Progenitor cell of endocrine pancreas (in vitro differentiated cells): ENCODE results near the gene LDLRAD4. TPM values are rescaled to one million over a fixed set of nuclear protein-coding genes. Genes with fewer than 3 reads are reported as not detected.

Source experiments
- DNase-seq: peaks from one replicate; pipeline ENCODE4 v3.0.0; 2021; ENCODE audit warnings: low spot score; ENCODE audit not compliant: unreplicated experiment
- H3K27ac Mint-ChIP-seq: 2 replicates; pipeline ENCODE4 v1.8.0; 2021; ENCODE audit warnings: mild to moderate bottlenecking, moderate library complexity, mixed read lengths
- H3K27me3 Mint-ChIP-seq: 2 replicates; pipeline ENCODE4 v1.8.0; 2021; ENCODE audit warnings: mixed read lengths
- H3K36me3 Mint-ChIP-seq: 2 replicates; pipeline ENCODE4 v1.8.0; 2022; ENCODE audit warnings: mixed read lengths; ENCODE audit not compliant: insufficient read depth
- H3K4me1 Mint-ChIP-seq: 2 replicates; pipeline ENCODE4 v1.8.0; 2021; ENCODE audit warnings: low read depth, mixed read lengths
- H3K4me3 Mint-ChIP-seq: 2 replicates; pipeline ENCODE4 v1.8.0; 2021; ENCODE audit warnings: low read depth, mild to moderate bottlenecking, moderate library complexity, mixed read lengths
- H3K9me3 Mint-ChIP-seq: 2 replicates; pipeline ENCODE4 v1.8.0; 2021; ENCODE audit warnings: low read depth, mixed read lengths
- CTCF ChIP-seq: fragments of 200-600 bp; sonication (generic); IDR thresholded peaks from one replicate; pipeline ENCODE4 v1.5.0; 2021; ENCODE audit warnings: antibody characterized with exemption, mild to moderate bottlenecking; ENCODE audit not compliant: unreplicated experiment
- total RNA-seq: library from RNA; stranded (reverse); gene quantifications from 2 replicates; pipeline ENCODE4 v1.2.1, GENCODE V29; 2021

The LDLRAD4 gene
- total RNA-seq, 1 donor from 2014 or later, result 3.8 TPM

DNA sequence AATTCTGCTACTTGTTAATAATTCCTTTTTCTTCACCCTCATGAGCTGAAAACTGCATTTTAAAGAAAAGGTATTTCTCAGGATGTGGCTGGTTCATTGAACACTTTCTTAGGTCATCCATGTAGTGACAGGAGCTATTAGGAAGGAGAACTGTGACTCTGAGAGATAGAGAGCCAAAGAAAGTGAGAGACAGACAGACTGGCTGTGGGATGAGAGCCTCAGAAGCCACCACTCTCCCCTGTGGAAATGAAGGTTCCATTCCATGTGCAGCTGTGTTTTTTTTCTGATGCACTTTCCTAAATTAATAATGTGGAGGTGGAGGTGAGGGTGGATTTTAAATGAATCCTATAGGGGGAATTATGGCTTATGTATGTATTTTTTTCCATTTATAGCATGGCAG, 394.5 kb downstream of the LDLRAD4 start:
- no peak for TF ChIP-seq CTCF
- no peak for DNase-seq
- Mint-ChIP-seq H3K27me3 (peaks cover 35% of the 10 kb centered on the region), H3K4me1 (no peaks in the 10 kb centered on the region), H3K9me3 (no peaks in the 10 kb centered on the region), H3K36me3 (no peaks in the 10 kb centered on the region), H3K4me3 (no peak overlapping the region), H3K27ac (no peak overlapping the region)

- H3K27me3 Mint-ChIP-seq, result peaks cover 35% of the 10 kb centered on the region
- peak overlapping the region; percentile 45 for H3K27ac Mint-ChIP-seq
- H3K9me3 Mint-ChIP-seq, result no peaks in the 10 kb centered on the region
- DNase-seq, result no peak
- H3K4me1 Mint-ChIP-seq, result peaks cover 1% of the 10 kb centered on the region
- H3K36me3 Mint-ChIP-seq, result no peaks in the 10 kb centered on the region
- H3K4me3 Mint-ChIP-seq, result no peak overlapping the region
- TF ChIP-seq CTCF, result no peak
These were observed 395.3 kb downstream of the LDLRAD4 start for GRCh38 chr18:13613591-13614501.

DNA sequence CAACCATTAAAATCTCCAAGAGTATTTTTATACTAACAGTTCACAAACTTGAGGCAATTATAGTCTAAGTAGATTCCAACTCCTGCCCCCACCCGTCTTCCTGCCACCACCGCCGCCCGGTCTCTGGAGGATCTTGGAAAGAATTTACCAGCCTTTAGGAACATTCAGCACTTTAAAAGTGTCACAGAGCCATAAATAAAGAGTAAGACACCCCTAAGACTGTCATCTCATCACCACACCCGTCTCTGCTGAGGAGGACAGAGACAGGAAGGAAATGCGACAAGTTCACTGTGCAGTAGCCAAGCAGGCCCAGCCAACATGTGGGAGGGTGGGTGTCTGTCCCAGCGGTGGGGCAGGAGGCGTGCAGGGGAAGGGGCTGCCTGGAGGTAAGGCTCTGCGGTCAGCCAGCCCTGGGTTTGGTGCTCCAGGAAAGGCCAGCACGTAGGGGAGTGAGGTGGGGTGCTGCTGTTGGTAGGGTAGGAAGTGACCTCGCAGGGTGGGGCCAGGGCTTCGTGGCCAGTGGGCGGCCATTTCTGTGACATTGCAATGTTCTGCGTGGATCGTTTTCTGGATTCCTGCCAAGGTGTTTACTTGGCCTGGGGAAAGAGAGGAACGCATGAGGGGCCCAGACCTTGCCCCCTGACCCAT, 396.2 kb downstream of the LDLRAD4 start:
- Mint-ChIP-seq H3K9me3 (no peaks in the 10 kb centered on the region), H3K4me3 (no peak overlapping the region)

DNA sequence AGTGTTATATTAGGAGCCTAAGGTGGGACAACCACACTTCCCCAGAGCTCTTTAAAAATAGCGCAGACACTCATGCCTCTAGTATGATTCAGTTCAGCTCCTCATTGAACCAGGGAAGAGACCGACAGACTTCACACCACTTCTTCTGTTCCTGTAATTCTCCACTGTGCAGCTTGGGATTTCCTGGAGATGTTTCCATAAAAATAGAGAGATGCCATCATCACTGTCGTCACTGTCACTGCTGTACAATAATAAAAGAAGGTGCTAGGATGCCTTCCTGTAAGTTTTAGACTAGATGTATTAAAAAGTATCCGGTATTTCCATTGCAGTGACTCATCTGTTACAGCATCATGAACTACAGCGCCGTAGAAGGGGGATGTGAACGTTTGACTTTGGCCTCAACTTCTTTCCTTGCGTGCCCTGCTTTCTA, 396.9 kb downstream of the LDLRAD4 start:
- Mint-ChIP-seq H3K36me3 (no peaks in the 10 kb centered on the region), H3K4me1 (peaks cover 4% of the 10 kb centered on the region), H3K27ac (no peak overlapping the region), H3K9me3 (no peaks in the 10 kb centered on the region), H3K4me3 (no peak overlapping the region), H3K27me3 (peaks cover 35% of the 10 kb centered on the region)
- no peak for DNase-seq
- TF ChIP-seq CTCF, result no peak

More for the DNA sequence above, 396.2 kb downstream of the LDLRAD4 start:
- peaks cover 35% of the 10 kb centered on the region for H3K27me3 Mint-ChIP-seq
- no peak for TF ChIP-seq CTCF
- no peak for DNase-seq
- H3K36me3 Mint-ChIP-seq, result no peaks in the 10 kb centered on the region
- peak overlapping the region; percentile 36 for H3K27ac Mint-ChIP-seq
- H3K4me1 Mint-ChIP-seq, result peaks cover 4% of the 10 kb centered on the region

DNA sequence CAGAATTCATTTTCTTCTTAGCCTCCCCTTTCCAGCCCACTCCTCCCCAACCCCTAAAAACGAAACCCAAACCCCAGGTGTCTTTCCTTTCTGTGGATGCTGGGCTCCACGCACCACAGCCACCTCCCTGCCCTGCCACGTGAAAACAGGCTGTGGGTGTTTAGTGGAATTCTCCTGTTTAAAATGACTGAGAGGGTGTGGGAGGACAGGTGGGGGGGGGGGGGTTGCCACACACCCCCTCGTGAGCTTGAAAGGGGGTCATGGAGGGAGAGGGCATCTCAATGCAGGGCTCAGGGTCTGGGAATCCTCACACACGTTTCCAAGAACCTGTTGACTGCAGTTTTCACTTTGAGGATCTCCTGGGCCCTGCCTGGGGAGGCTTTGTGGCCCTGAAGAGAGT, 397.5 kb downstream of the LDLRAD4 start:
- Mint-ChIP-seq H3K27ac (no peak overlapping the region), H3K36me3 (no peaks in the 10 kb centered on the region), H3K27me3 (peaks cover 31% of the 10 kb centered on the region), H3K4me3 (no peak overlapping the region), H3K9me3 (no peaks in the 10 kb centered on the region), H3K4me1 (peaks cover 4% of the 10 kb centered on the region)
- TF ChIP-seq CTCF, result no peak
- DNase-seq, result no peak
